Heart left ventricle (tissue), 13 donors: Measurements from ENCODE around the gene FRRS1L.

ENCODE experiments used
- CTCF ChIP-seq, 12 donors: fragments of 200-600 bp; sonication (generic) in 4 of 12; IDR thresholded peaks; one replicate each; pipeline versions ENCODE4 v1.5.0 to v1.8.0; 2018 to 2022; ENCODE audit warnings: antibody characterized with exemption in 12 of 12, mild to moderate bottlenecking in 5 of 12
- POLR2A ChIP-seq, 2 donors: fragments of 450-650 bp; IDR thresholded peaks; one replicate each; pipeline ENCODE4 v1.6.1; 2017; ENCODE audit warnings: antibody characterized with exemption in 2 of 2, mild to moderate bottlenecking in 2 of 2, moderate library complexity in 2 of 2
- donor health status: ischemic (EF 13 %, LVEDD 7.1; RV severe dilation, severe dysfunction).
- donor health status: DM: no; HTN: yes; CAD: no.
- donor health status: DM: no; HTN: no; CAD: no.
- donor health status: ischemic (EF 25% LVEDD 6.9; RV normal size, moderate dysfunction).
- donor health status: ischemic (EF 25% LVEDD 5.7; RV mildly dilated, moderate dysfunction).
- donor health status: ischemic (EF 35%, LVEDD 5.7; RV mildly dilated, moderate dysfunction).
- donor health status: nonischemic (EF 11% LVEDD 7.7; RV severe dilation, severe dysfunction).
- donor health status: DM: yes; HTN: yes; CAD: no.
- donor health status: PGD.
- donor health status: ischemic (EF 29% LVEDD 5.4; RV normal size, mild dysfunction).
- donor health status: nonischemic (EF 23%, LVEDD 6.1; RV moderate dilation, normal function).

GRCh38 chr9:109119439-109120203 is 47.4 kb downstream of the FRRS1L start, which contains the start of gene TMEM245:
- TF ChIP-seq CTCF (IDR thresholded peaks at IDR 0.05) (peak in 4 of 12 donors; percentile 4 to 26 (median 13)), POLR2A (IDR thresholded peaks at IDR 0.05) (peak; percentile 79 to 98)
